H9 (cell line): ENCODE results near the gene FMC1. TPM values are rescaled to one million over a fixed set of nuclear protein-coding genes. Genes with fewer than 3 reads are reported as not detected.

Experiments
- DNase-seq: peaks from one replicate; pipeline ENCODE4 v3.0.0-alpha.2; 2017
- H2AFZ ChIP-seq: one replicate; pipeline ENCODE4 v1.6.1; 2013; ENCODE audit warnings: mild to moderate bottlenecking, low read length, control low read depth, moderate library complexity
- H2AK5ac ChIP-seq: 2 replicates; pipeline ENCODE4 v1.6.1; 2013; ENCODE audit warnings: low read length, control low read depth, mixed read lengths; ENCODE audit not compliant: insufficient read length
- H2BK120ac ChIP-seq: one replicate; pipeline ENCODE4 v1.6.1; 2013; ENCODE audit warnings: low read depth, mild to moderate bottlenecking, low read length, control low read depth, inconsistent platforms; ENCODE audit not compliant: poor library complexity, severe bottlenecking
- H2BK12ac ChIP-seq: 2 replicates; pipeline ENCODE4 v1.6.1; 2013; ENCODE audit warnings: low read length, control low read depth, mixed read lengths, low read depth; ENCODE audit not compliant: insufficient read length
- H2BK15ac ChIP-seq: 2 replicates; pipeline ENCODE4 v1.6.1; 2013; ENCODE audit warnings: low read depth, low read length, control low read depth
- H2BK20ac ChIP-seq: one replicate; pipeline ENCODE4 v1.6.1; 2013; ENCODE audit warnings: low read depth, mild to moderate bottlenecking, low read length, control low read depth, inconsistent platforms; ENCODE audit not compliant: poor library complexity, severe bottlenecking
- H2BK5ac ChIP-seq: 2 replicates; pipeline ENCODE4 v1.6.1; 2013; ENCODE audit warnings: low read length, control low read depth, mixed read lengths; ENCODE audit not compliant: insufficient read length
- H3K14ac ChIP-seq: 2 replicates; pipeline ENCODE4 v1.6.1; 2013; ENCODE audit warnings: low read length, control low read depth; ENCODE audit not compliant: insufficient read depth
- H3K18ac ChIP-seq: 2 replicates; pipeline ENCODE4 v1.6.1; 2013; ENCODE audit warnings: low read depth, mild to moderate bottlenecking, mixed read lengths, low read length, control low read depth; ENCODE audit not compliant: insufficient read length
- H3K23ac ChIP-seq: 2 replicates; pipeline ENCODE4 v1.6.1; 2013; ENCODE audit warnings: low read length, control low read depth, mixed read lengths, low read depth; ENCODE audit not compliant: insufficient read length
- H3K23me2 ChIP-seq: 2 replicates; pipeline ENCODE4 v1.6.1; 2013; ENCODE audit warnings: low read depth, mild to moderate bottlenecking, mixed read lengths, low read length, control low read depth; ENCODE audit not compliant: insufficient read length, poor library complexity, severe bottlenecking
- H3K27ac ChIP-seq: 2 replicates; pipeline ENCODE4 v1.5.1; 2013; ENCODE audit warnings: low read length, control low read depth, mixed read lengths, low read depth; ENCODE audit not compliant: insufficient read length
- H3K27me3 ChIP-seq: 2 replicates; pipeline ENCODE4 v1.6.1; 2013; ENCODE audit warnings: low read length, control low read depth, inconsistent platforms; ENCODE audit not compliant: insufficient read depth
- H3K4ac ChIP-seq: 2 replicates; pipeline ENCODE4 v1.6.1; 2013; ENCODE audit warnings: low read depth, mild to moderate bottlenecking, control low read depth, inconsistent platforms, low read length, moderate library complexity
- H3K4me1 ChIP-seq: 2 replicates; pipeline ENCODE4 v1.6.1; 2013; ENCODE audit warnings: low read length, control low read depth, inconsistent platforms; ENCODE audit not compliant: insufficient read depth
- H3K4me2 ChIP-seq: 2 replicates; pipeline ENCODE4 v1.6.1; 2013; ENCODE audit warnings: low read length, control low read depth, mixed read lengths; ENCODE audit not compliant: insufficient read length, insufficient read depth
- H3K56ac ChIP-seq: 2 replicates; pipeline ENCODE4 v1.6.1; 2013; ENCODE audit warnings: low read depth, mild to moderate bottlenecking, mixed read lengths, low read length, control low read depth; ENCODE audit not compliant: insufficient read length
- H3K79me1 ChIP-seq: 2 replicates; pipeline ENCODE4 v1.6.1; 2013; ENCODE audit warnings: low read depth, mild to moderate bottlenecking, moderate library complexity, low read length, control low read depth, inconsistent platforms; ENCODE audit not compliant: insufficient read depth, poor library complexity, severe bottlenecking
- H3K79me2 ChIP-seq: 2 replicates; pipeline ENCODE4 v1.6.1; 2013; ENCODE audit warnings: low read length, control low read depth, inconsistent platforms; ENCODE audit not compliant: insufficient read depth
- H3K9ac ChIP-seq: 2 replicates; pipeline ENCODE4 v1.6.1; 2013; ENCODE audit warnings: low read length, control low read depth, mixed read lengths; ENCODE audit not compliant: insufficient read length; ENCODE audit errors: extremely low read depth
- H3K9me3 ChIP-seq: one replicate; pipeline ENCODE4 v1.6.1; 2013; ENCODE audit warnings: low read depth, low read length, inconsistent platforms; ENCODE audit not compliant: control insufficient read depth
- H3T11ph ChIP-seq: one replicate; pipeline ENCODE4 v1.6.1; 2013; ENCODE audit warnings: mild to moderate bottlenecking, low read length, control low read depth, inconsistent platforms
- H4K20me1 ChIP-seq: one replicate; pipeline ENCODE4 v1.6.1; 2013; ENCODE audit not compliant: control insufficient read depth, insufficient read length, insufficient read depth
- H4K5ac ChIP-seq: 2 replicates; pipeline ENCODE4 v1.6.1; 2013; ENCODE audit warnings: low read depth, mild to moderate bottlenecking, mixed read lengths, low read length, control low read depth; ENCODE audit not compliant: insufficient read length
- H4K8ac ChIP-seq: replicated peaks from 2 replicates; pipeline ENCODE4 v1.6.1; 2013; ENCODE audit warnings: low read length, control low read depth, mixed read lengths, low read depth; ENCODE audit not compliant: insufficient read length
- H4K91ac ChIP-seq: 2 replicates; pipeline ENCODE4 v1.6.1; 2013; ENCODE audit warnings: low read depth, mild to moderate bottlenecking, moderate library complexity, mixed read lengths, low read length, control low read depth; ENCODE audit not compliant: insufficient read length
- H3K27ac Mint-ChIP-seq, 3 experiments: 2 replicates in 2 of 3; 3 replicates in 1 of 3; pipeline ENCODE4 v1.8.0; 2020 to 2021; ENCODE audit warnings: mixed read lengths in 3 of 3, mild to moderate bottlenecking in 1 of 3, moderate library complexity in 1 of 3
- H3K27me3 Mint-ChIP-seq: 2 replicates; pipeline ENCODE4 v1.8.0; 2021; ENCODE audit warnings: low read depth, mild to moderate bottlenecking, moderate library complexity, mixed read lengths
- H3K36me3 Mint-ChIP-seq, 3 experiments: 2 replicates in 2 of 3; 3 replicates in 1 of 3; pipeline ENCODE4 v1.8.0; 2020 to 2021; ENCODE audit warnings: low read depth in 3 of 3, mixed read lengths in 3 of 3; ENCODE audit not compliant: insufficient read depth in 1 of 3
- H3K4me1 Mint-ChIP-seq, 2 experiments: 2 replicates each; pipeline ENCODE4 v1.8.0; 2020; ENCODE audit warnings: mixed read lengths in 2 of 2
- H3K4me3 Mint-ChIP-seq, 2 experiments: 2 replicates in 1 of 2; 3 replicates in 1 of 2; pipeline ENCODE4 v1.8.0; 2020 to 2021; ENCODE audit warnings: mild to moderate bottlenecking in 2 of 2, mixed read lengths in 2 of 2, moderate library complexity in 1 of 2
- H3K9me3 Mint-ChIP-seq, 2 experiments: 2 replicates in 1 of 2; 3 replicates in 1 of 2; pipeline ENCODE4 v1.8.0; 2020; ENCODE audit warnings: mild to moderate bottlenecking in 2 of 2, mixed read lengths in 2 of 2, moderate library complexity in 1 of 2
- CTCF ChIP-seq: fragments of 200-600 bp; sonication (generic); conservative IDR thresholded peaks from 3 replicates; pipeline ENCODE4 v1.8.0; 2021; ENCODE audit warnings: antibody characterized with exemption, mild to moderate bottlenecking
- WGBS: extraction: QIAGEN DNeasy Blood & Tissue Kit; methylation state at CpG from one replicate; pipeline ENCODE4 v1.1.7; 2013; ENCODE audit warnings: missing lambda C conversion rate, low lambda C conversion rate, mixed read lengths; ENCODE audit not compliant: insufficient read length; ENCODE audit errors: extremely low coverage; 5-methylcytosine and 5-hydroxymethylcytosine counted together
- total RNA-seq: library from RNA; stranded (reverse); gene quantifications from 2 replicates; pipeline ENCODE4 v1.2.1, GENCODE V29; 2021

Gene FMC1
- total RNA-seq, 1 experiment from 2014 or later = 10.9 TPM

DNA sequence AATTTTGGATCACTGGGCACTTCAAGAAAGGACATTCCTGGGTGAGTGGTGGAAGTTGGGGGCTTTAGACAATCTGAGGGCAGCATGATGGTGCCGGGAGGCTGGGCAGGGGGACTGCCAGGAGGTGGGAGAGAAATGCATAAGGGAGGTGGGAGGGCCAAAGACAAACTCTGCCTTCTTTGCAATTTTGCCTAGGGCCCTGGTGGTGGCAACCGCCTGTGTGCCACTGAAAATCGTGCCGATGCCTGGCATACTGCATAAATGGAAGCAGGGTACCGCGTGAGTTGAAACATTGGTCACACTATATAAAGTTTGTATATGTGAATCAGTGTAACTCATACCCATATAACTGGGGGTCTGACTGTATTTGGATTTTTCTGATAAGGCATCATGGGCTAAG is 21.8 kb downstream of the FMC1 start:
- no peak overlapping the region for H2AFZ ChIP-seq
- H4K20me1 ChIP-seq = no peaks in the 10 kb centered on the region
- DNase-seq = no peak
- H3K18ac ChIP-seq = no peak overlapping the region
- no peaks in the 10 kb centered on the region for H3K27me3 ChIP-seq
- Mint-ChIP-seq H3K4me1 (peaks cover 25 to 29% of the 10 kb centered on the region in 2 experiments), H3K4me3 (peak overlapping the region; percentile 30 to 66; a peak in 4 of 5 replicates), H3K9me3 (no peaks in the 10 kb centered on the region; a peak in 1 of 5 replicates), H3K36me3 (peaks cover 3 to 25% (median 23%) of the 10 kb centered on the region in 3 experiments; a peak in 6 of 7 replicates), H3K27ac (peak overlapping the region in 1 of 3 experiments; percentile 58; a peak in 1 of 7 replicates), H3K27me3 (no peaks in the 10 kb centered on the region)
- H3K14ac ChIP-seq = no peak overlapping the region
- no peak overlapping the region for H2BK20ac ChIP-seq
- no peak overlapping the region for H3K4ac ChIP-seq
- H3K23me2 ChIP-seq = peaks cover 6% of the 10 kb centered on the region
- no peak overlapping the region for H2AK5ac ChIP-seq
- no peak overlapping the region for H3K56ac ChIP-seq
- no peak overlapping the region for H3K9ac ChIP-seq
- WGBS = no CpG with 5 or more reads among the region's 6 CpGs
- H4K5ac ChIP-seq = no peak overlapping the region
- no peaks in the 10 kb centered on the region for H3K9me3 ChIP-seq
- no peak overlapping the region for H3K27ac ChIP-seq
- H3K4me2 ChIP-seq = no peak overlapping the region
- H3K79me2 ChIP-seq = peaks cover 35% of the 10 kb centered on the region; the same call in 1 of the 2 replicates
- no peak overlapping the region for H4K91ac ChIP-seq
- no peaks in the 10 kb centered on the region for H3K79me1 ChIP-seq
- no peaks in the 10 kb centered on the region for H3K4me1 ChIP-seq
- no peak overlapping the region for H3T11ph ChIP-seq
- no peak overlapping the region for H3K23ac ChIP-seq
- H2BK15ac ChIP-seq = no peak overlapping the region
- H4K8ac ChIP-seq = no peak overlapping the region
- TF ChIP-seq CTCF = no peak
- no peak overlapping the region for H2BK5ac ChIP-seq
- no peak overlapping the region for H2BK12ac ChIP-seq
- no peak overlapping the region for H2BK120ac ChIP-seq
